HepG2 (cell line): ENCODE measurements around the gene NAT9.

Experiments used
- CREM ChIP-seq, 2 experiments: sonication (generic) in 1 of 2; formaldehyde crosslinking in 1 of 2; IDR thresholded peaks; 2 replicates each; pipeline versions ENCODE4 v1.4.0 to v1.6.1; 2016 to 2020; ENCODE audit warnings: antibody characterized with exemption in 1 of 2, mild to moderate bottlenecking in 1 of 2, missing genetic modification reagents in 1 of 2
- CTCF ChIP-seq: sonication (generic); formaldehyde crosslinking; IDR thresholded peaks from 2 replicates; pipeline ENCODE4 v1.5.0; 2020; ENCODE audit warnings: mild to moderate bottlenecking, missing genetic modification reagents, moderate library complexity
- EP300 ChIP-seq, 3 experiments: sonication (generic) in 1 of 3; formaldehyde crosslinking in 1 of 3; IDR thresholded peaks; 2 replicates each; pipeline versions ENCODE4 v1.5.1 to v1.6.1; 2011 to 2020; ENCODE audit warnings: low read depth in 2 of 3, low read length in 2 of 3, borderline replicate concordance in 1 of 3, improper control_type of control experiment in 1 of 3, mild to moderate bottlenecking in 1 of 3, missing genetic modification reagents in 1 of 3, moderate library complexity in 1 of 3
- MXD4 ChIP-seq: IDR thresholded peaks from 2 replicates; pipeline ENCODE4 v1.6.1; 2016; ENCODE audit warnings: mild to moderate bottlenecking, missing biosample characterization, missing genetic modification reagents
- POLR2A ChIP-seq, 2 experiments: IDR thresholded peaks; 2 replicates each; pipeline ENCODE4 v1.6.1; 2011; ENCODE audit warnings: low read depth in 2 of 2, low read length in 2 of 2, mild to moderate bottlenecking in 1 of 2, moderate library complexity in 1 of 2; ENCODE audit not compliant: insufficient read depth in 1 of 2
- RAD21 ChIP-seq: fragments of 450-650 bp; formaldehyde crosslinking; IDR thresholded peaks from 2 replicates; pipeline ENCODE4 v1.5.0; 2020; ENCODE audit warnings: mild to moderate bottlenecking
- SATB2 ChIP-seq: sonication (generic); formaldehyde crosslinking; IDR thresholded peaks from 2 replicates; pipeline ENCODE4 v1.5.0; 2020; ENCODE audit warnings: missing genetic modification reagents
- TCF7L2 ChIP-seq: IDR thresholded peaks from 2 replicates; pipeline ENCODE4 v1.6.1; 2011; ENCODE audit warnings: mild to moderate bottlenecking, low read depth, low read length, moderate library complexity
- ZNF512 ChIP-seq: sonication (generic); formaldehyde crosslinking; IDR thresholded peaks from 2 replicates; pipeline ENCODE4 v1.4.0; 2020; ENCODE audit warnings: mild to moderate bottlenecking, missing genetic modification reagents

GRCh38 chr17:74757931-74758847, 18.0 kb downstream of the NAT9 start:
- TF ChIP-seq EP300 (IDR thresholded peaks at IDR 0.05; ENCODE audit: low read depth in 2 of 2, low read length in 2 of 2) = no peak
- no peak for TF ChIP-seq EP300 (CRISPR knock-in tag; IDR thresholded peaks at IDR 0.05; ENCODE audit: borderline replicate concordance)
- TF ChIP-seq RAD21 (CRISPR knock-in tag) = no peak
- TF ChIP-seq CTCF (CRISPR knock-in tag) = no peak
- TF ChIP-seq ZNF512 (CRISPR knock-in tag) = no peak
- TF ChIP-seq POLR2A (IDR thresholded peaks at IDR 0.05; ENCODE audit: insufficient read depth in 1 of 2, low read depth in 2 of 2, low read length in 2 of 2) = no peak
- TF ChIP-seq MXD4 (CRISPR knock-in tag) = no peak
- TF ChIP-seq CREM (IDR thresholded peaks at IDR 0.05) = no peak
- no peak for TF ChIP-seq CREM (CRISPR knock-in tag; IDR thresholded peaks at IDR 0.05)
- TF ChIP-seq SATB2 (CRISPR knock-in tag) = no peak
- TF ChIP-seq TCF7L2 = no peak
